Measurements from ENCODE around the gene PCDHB4.
"Not testable (repeated sequence)": the region's sequence is repeated elsewhere in the genome, so short reads cannot be mapped to it uniquely, and the experiment has no call there.

PCDHB4 gene

GRCh38 chr5:141121563-141121962 is at the start of gene PCDHB4:
TSS of gene PCDHB4 (plus strand) at chr5:141121818. CDS start at chr5:141121999, 181 bp downstream.
- DNase-seq = no peak

- no peak for DNase-seq
These were observed 43.8 kb upstream of the PCDHB4 start for GRCh38 chr5:141077826-141078225.

DNA sequence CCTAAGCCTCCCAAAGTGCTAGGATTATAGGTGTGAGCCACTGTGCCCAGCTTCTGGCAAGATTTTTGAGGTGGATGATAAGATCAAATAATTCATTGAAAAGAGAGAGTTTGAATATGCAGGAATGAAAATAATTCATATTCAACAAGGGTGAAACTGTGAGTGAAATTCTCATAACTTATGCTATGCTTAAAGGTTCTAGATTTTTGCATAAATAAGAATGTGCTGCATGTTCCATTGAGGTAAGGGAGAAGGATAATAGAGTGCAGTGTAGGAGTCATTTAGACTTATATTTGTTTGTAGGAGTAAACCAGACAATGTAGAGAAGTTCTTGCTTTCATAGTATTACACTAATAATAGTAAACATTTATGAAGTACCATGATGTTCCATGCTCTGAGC is 39.4 kb upstream of the PCDHB4 start:
- DNase-seq = no peak

- no peak for DNase-seq
These were observed 37.1 kb upstream of the PCDHB4 start for GRCh38 chr5:141084487-141084989.

GRCh38 chr5:141094481-141095262 is 26.9 kb upstream of the PCDHB4 start, which contains the start of gene PCDHB2:
TSS of gene PCDHB2 (plus strand) at chr5:141094615. CDS start at chr5:141094791, 176 bp downstream.
- no peak for DNase-seq

- DNase-seq = no peak
These were observed 26.4 kb upstream of the PCDHB4 start for GRCh38 chr5:141095263-141095641.

DNA sequence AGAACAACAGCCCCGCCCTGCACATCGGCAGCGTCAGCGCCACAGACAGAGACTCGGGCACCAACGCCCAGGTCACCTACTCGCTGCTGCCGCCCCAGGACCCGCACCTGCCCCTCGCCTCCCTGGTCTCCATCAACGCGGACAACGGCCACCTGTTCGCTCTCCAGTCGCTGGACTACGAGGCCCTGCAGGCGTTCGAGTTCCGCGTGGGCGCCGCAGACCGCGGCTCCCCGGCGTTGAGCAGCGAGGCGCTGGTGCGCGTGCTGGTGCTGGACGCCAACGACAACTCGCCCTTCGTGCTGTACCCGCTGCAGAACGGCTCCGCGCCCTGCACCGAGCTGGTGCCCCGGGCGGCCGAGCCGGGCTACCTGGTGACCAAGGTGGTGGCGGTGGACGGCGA is 25.4 kb upstream of the PCDHB4 start:
- not testable (repeated sequence) for DNase-seq

GRCh38 chr5:141096586-141096985 is 25.0 kb upstream of the PCDHB4 start:
- DNase-seq = not testable (repeated sequence)

- no peak for DNase-seq
These were observed 21.3 kb upstream of the PCDHB4 start, which contains the start of gene PCDHB3 for GRCh38 chr5:141100243-141100805. TSS of gene PCDHB3 (plus strand) at chr5:141100473. CDS start at chr5:141100650, 177 bp downstream.

- DNase-seq = no peak
These were observed 20.6 kb upstream of the PCDHB4 start for GRCh38 chr5:141101059-141101458.

DNA sequence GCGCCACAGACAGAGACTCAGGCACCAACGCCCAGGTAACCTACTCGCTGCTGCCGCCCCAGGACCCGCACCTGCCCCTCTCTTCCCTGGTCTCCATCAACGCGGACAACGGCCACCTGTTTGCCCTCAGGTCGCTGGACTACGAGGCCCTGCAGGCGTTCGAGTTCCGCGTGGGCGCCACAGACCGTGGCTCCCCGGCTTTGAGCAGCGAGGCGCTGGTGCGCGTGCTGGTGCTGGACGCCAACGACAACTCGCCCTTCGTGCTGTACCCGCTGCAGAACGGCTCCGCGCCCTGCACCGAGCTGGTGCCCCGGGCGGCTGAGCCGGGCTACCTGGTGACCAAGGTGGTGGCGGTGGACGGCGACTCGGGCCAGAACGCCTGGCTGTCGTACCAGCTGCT is 19.5 kb upstream of the PCDHB4 start:
- not testable (repeated sequence) for DNase-seq

DNA sequence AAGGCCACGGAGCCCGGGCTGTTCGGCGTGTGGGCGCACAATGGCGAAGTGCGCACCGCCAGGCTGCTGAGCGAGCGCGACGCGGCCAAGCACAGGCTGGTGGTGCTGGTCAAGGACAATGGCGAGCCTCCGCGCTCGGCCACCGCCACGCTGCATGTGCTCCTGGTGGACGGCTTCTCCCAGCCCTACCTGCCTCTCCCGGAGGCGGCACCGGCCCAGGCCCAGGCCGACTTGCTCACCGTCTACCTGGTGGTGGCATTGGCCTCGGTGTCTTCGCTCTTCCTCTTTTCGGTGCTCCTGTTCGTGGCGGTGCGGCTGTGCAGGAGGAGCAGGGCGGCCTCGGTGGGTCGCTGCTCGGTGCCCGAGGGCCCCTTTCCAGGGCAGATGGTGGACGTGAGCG is 19.1 kb upstream of the PCDHB4 start:
- DNase-seq = not testable (repeated sequence)

DNA sequence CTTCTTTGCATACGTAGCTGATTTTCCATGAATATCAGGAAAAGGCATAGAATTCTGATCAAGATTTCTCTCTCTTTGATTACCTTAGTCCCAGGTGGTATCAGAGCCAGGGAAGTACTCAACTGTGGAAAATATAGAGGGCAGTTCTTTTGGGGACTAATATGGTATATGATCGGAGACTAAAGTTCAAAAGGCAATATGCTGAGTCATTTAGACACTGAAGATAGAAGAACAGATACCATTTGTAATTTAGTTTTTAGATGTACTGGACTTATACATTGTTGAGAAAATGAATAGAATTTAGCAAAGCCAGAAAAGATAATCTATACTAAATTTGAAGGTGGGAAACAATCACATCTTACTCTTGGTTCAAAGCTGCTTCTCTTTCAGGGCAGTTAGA is 16.3 kb upstream of the PCDHB4 start:
- no peak for DNase-seq

- no peak for DNase-seq
These were observed 2.4 kb upstream of the PCDHB4 start for GRCh38 chr5:141119250-141119649.

DNA sequence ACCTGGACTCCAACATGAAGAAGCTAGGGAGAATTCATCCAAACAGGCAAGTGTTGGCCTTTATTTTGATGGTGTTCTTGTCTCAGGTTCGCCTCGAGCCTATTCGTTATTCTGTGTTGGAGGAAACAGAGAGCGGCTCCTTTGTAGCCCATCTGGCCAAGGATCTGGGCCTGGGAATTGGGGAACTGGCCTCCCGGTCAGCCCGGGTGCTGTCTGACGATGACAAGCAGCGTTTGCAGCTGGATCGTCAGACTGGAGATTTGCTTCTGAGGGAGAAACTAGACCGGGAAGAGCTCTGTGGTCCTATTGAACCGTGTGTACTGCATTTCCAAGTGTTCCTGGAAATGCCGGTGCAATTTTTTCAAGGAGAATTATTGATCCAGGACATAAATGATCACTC is 367 bp downstream of the PCDHB4 start:
- DNase-seq = no peak

GRCh38 chr5:141123396-141124135 is 1.9 kb downstream of the PCDHB4 start:
- not testable (repeated sequence) for DNase-seq

DNA sequence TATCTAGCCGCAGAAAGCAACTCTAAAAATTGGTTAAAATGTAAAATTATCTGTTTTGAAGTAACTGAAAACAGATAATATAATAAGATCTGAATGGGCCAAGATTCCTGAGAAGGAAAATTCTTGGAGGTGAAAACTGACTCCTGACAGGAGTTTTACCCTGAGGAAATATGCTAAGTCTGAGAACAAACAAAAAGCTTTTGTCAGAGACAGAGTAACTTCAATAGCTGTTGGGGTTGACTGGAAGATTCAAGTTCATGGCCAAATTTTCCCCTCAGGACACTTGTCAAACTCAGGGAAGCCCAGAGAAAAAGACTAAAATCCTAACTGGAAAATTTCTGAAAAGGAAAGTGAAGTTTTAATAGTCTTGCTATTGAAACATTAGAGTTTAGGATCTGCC is 5.7 kb downstream of the PCDHB4 start:
- no peak for DNase-seq

DNA sequence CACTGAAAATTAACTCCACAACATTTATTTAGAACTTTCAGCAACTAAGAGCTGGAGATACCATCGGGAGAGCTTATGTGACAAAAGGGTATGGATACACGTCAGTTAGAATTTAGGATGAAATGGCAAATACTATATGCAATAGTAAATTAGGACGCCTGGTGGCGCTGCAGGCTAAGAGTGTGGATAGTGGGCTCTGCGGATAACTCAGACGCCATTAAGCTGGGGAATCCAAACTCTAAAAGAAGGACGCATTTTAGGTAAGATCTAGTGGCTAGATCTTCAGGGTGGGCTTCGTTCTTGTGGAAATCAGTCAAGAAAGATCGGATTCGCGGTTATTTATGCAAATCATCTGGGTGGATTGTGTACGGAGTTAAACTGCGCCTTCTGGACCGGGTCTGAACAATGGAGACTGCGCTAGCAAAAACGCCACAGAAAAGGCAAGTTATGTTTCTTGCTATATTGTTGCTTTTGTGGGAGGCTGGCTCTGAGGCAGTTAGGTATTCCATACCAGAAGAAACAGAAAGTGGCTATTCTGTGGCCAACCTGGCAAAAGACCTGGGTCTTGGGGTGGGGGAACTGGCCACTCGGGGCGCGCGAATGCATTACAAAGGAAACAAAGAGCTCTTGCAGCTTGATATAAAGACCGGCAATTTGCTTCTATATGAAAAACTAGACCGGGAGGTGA is 13.6 kb downstream of the PCDHB4 start, which contains the start of gene PCDHB5:
Gene PCDHB5, plus strand, starts transcription at position 177 of the 688 bp plus-strand sequence. Its CDS starts 229 bp downstream, at position 406.
- DNase-seq = no peak

DNA sequence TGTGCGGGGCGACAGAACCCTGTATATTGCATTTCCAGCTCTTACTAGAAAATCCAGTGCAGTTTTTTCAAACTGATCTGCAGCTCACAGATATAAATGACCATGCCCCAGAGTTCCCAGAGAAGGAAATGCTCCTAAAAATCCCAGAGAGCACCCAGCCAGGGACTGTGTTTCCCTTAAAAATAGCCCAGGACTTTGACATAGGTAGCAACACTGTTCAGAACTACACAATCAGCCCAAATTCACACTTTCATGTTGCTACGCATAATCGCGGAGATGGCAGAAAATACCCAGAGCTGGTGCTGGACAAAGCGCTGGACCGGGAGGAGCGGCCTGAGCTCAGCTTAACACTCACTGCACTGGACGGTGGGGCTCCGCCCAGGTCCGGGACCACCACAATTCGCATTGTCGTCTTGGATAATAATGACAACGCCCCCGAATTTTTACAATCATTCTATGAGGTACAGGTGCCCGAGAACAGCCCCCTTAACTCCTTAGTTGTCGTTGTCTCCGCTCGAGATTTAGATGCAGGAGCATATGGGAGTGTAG is 14.2 kb downstream of the PCDHB4 start:
- DNase-seq = no peak

DNA sequence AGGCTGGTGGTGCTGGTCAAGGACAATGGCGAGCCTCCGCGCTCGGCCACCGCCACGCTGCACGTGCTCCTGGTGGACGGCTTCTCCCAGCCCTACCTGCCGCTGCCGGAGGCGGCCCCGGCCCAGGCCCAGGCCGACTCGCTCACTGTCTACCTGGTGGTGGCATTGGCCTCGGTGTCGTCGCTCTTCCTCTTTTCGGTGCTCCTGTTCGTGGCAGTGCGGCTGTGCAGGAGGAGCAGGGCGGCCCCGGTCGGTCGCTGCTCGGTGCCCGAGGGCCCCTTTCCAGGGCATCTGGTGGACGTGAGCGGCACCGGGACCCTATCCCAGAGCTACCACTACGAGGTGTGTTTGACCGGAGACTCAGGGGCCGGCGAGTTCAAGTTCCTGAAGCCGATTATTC is 15.7 kb downstream of the PCDHB4 start:
- not testable (repeated sequence) for DNase-seq

DNA sequence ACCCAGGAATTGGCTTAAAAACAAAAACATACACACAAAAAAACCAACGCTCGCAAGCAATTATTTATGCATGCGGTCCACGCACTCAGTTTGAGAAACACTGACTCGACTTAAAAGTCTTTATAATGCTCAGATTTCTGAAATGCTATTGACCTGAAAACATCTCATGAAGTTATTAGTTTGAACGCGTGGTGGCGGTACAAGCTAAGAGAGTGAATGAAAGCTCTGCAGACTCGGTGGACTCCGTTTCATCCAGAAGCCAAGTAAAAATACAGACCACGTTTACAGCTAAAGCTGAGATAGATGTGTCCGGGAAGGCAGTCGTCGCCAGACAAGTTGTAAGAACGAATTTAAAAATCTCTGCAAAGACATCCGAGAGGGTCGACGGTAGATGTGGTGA is 28.2 kb downstream of the PCDHB4 start, which contains the start of gene PCDHB6:
Gene PCDHB6, plus strand, starts transcription at position 246 of the 400 bp plus-strand sequence. CDS start 201 bp downstream, outside the sequence.
- DNase-seq = no peak
